PC-3 (cell line): ENCODE data around the gene DALRD3.

Experiments
- EZH2 ChIP-seq: fragments of 300-600 bp; sonication (generic); IDR thresholded peaks from one replicate; pipeline ENCODE4 v1.6.1; 2017; ENCODE audit warnings: antibody characterized with exemption, mild to moderate bottlenecking, low read length; ENCODE audit not compliant: unreplicated experiment
- EZH2phosphoT487 ChIP-seq: fragments of 300-600 bp; sonication (generic); IDR thresholded peaks from 2 replicates; pipeline ENCODE4 v1.6.1; 2018; ENCODE audit warnings: mild to moderate bottlenecking, antibody characterized with exemption, low read length, borderline replicate concordance
- TF ChIP-seq, protein P1 (sequence below): fragments of 300-600 bp; sonication (generic); conservative IDR thresholded peaks from 2 replicates; pipeline ENCODE4 v1.5.1; 2017; ENCODE audit warnings: antibody characterized with exemption, low read depth, mild to moderate bottlenecking, low read length

DNA sequence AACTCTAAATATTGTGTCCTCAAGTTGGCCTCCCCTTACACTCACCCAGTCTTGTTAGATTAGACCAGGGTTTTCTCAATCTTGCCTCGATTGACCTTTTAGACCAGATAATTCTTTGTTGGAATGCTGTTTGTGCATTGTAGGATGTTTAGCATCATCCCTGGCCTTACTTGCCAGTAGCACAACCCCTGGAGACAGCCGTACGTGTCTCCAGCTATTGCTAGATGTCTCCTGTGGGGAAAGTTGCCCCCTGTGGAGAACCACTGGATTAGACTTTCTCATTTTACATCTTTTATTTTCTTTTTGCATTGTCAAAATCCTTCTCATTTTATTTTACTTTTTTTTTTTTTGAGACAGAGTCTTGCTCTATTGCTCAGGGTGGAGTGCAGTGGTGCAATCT, 9.0 kb downstream of the DALRD3 start:
- TF ChIP-seq, protein P1, sequence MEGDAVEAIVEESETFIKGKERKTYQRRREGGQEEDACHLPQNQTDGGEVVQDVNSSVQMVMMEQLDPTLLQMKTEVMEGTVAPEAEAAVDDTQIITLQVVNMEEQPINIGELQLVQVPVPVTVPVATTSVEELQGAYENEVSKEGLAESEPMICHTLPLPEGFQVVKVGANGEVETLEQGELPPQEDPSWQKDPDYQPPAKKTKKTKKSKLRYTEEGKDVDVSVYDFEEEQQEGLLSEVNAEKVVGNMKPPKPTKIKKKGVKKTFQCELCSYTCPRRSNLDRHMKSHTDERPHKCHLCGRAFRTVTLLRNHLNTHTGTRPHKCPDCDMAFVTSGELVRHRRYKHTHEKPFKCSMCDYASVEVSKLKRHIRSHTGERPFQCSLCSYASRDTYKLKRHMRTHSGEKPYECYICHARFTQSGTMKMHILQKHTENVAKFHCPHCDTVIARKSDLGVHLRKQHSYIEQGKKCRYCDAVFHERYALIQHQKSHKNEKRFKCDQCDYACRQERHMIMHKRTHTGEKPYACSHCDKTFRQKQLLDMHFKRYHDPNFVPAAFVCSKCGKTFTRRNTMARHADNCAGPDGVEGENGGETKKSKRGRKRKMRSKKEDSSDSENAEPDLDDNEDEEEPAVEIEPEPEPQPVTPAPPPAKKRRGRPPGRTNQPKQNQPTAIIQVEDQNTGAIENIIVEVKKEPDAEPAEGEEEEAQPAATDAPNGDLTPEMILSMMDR = no peak
- TF ChIP-seq EZH2 (no peak), EZH2phosphoT487 (no peak)
